GM11168 (cell line): ENCODE data around the gene METTL27.
"Not testable (repeated sequence)": the region's sequence is repeated elsewhere in the genome, so short reads cannot be mapped to it uniquely, and the experiment has no call there.

ENCODE experiments used
- in situ Hi-C: fragments of 300-500 bp; cut with MboI; formaldehyde crosslinking; loops from one replicate; pipeline ENCODE4 v1.12.0; 2022; ENCODE audit warnings: low sequenced_read_pairs; ENCODE audit not compliant: unreplicated experiment

METTL27 gene

GRCh38 chr7:73840715-73841379 is 1.5 kb downstream of the METTL27 start:
- in situ Hi-C loops: no loop called here

- in situ Hi-C loops: no loop called here
Measured at GRCh38 chr7:73839743-73840714, 2.3 kb downstream of the METTL27 start.

- in situ Hi-C loops: no loop called here
Measured at GRCh38 chr7:73839290-73839689, 3.0 kb downstream of the METTL27 start.

GRCh38 chr7:73838642-73839041 is 3.7 kb downstream of the METTL27 start:
- in situ Hi-C loops: no loop called here

GRCh38 chr7:73837167-73837566 is 5.1 kb downstream of the METTL27 start:
- in situ Hi-C loops: not testable (repeated sequence)

- in situ Hi-C loops: no loop called here
Measured at GRCh38 chr7:73834626-73835191, 7.6 kb downstream of the METTL27 start.

- in situ Hi-C loops: no loop called here
Measured at GRCh38 chr7:73833251-73833919, 8.9 kb downstream of the METTL27 start.

- in situ Hi-C loops: no loop called here
Measured at GRCh38 chr7:73832806-73833205, 9.5 kb downstream of the METTL27 start.

GRCh38 chr7:73831834-73832651 is 10.3 kb downstream of the METTL27 start:
- in situ Hi-C loops: no loop called here

GRCh38 chr7:73831584-73831833 is 10.8 kb downstream of the METTL27 start:
- in situ Hi-C loops: no loop called here

- in situ Hi-C loops: no loop called here
Measured at GRCh38 chr7:73830681-73831583, 11.4 kb downstream of the METTL27 start, which contains the start of gene CLDN4. Gene CLDN4, plus strand, starts transcription at chr7:73830996. Its CDS starts 206 bp downstream, at chr7:73831202.

- in situ Hi-C loops: no loop called here
Measured at GRCh38 chr7:73829921-73830680, 12.2 kb downstream of the METTL27 start.

GRCh38 chr7:73829505-73829904 is 12.8 kb downstream of the METTL27 start:
- in situ Hi-C loops: no loop called here

GRCh38 chr7:73828972-73829371 is 13.3 kb downstream of the METTL27 start:
- in situ Hi-C loops: no loop called here

- in situ Hi-C loops: no loop called here
Measured at GRCh38 chr7:73828107-73828803, 14.1 kb downstream of the METTL27 start.

- in situ Hi-C loops: no loop called here
Measured at GRCh38 chr7:73827567-73828106, 14.7 kb downstream of the METTL27 start.

- in situ Hi-C loops: no loop called here
Measured at GRCh38 chr7:73824986-73825385, 17.3 kb downstream of the METTL27 start.
